UCSD-AML1 (cell line): Measurements from ENCODE around the gene DFFA.
"Not testable (repeated sequence)": the region's sequence is repeated elsewhere in the genome, so short reads cannot be mapped to it uniquely, and the experiment has no call there.

Experiments
- DNase-seq: peaks from one replicate; lab custom pipeline; 2025; ENCODE audit not compliant: unreplicated experiment; lab: John Stamatoyannopoulos, UW

The DFFA gene

GRCh38 chr1:10467078-10467477 is 5.3 kb downstream of the DFFA start:
- no peak for DNase-seq

- DNase-seq: no peak
These were observed 13.1 kb downstream of the DFFA start for GRCh38 chr1:10459184-10459583.

- no peak for DNase-seq
These were observed 14.5 kb downstream of the DFFA start for GRCh38 chr1:10457875-10458274.

- DNase-seq: not testable (repeated sequence)
These were observed 14.9 kb downstream of the DFFA start for GRCh38 chr1:10457462-10457861.

GRCh38 chr1:10456661-10457060 is 15.7 kb downstream of the DFFA start:
- DNase-seq: no peak

- DNase-seq: no peak
These were observed 16.3 kb downstream of the DFFA start for GRCh38 chr1:10456048-10456447.

- no peak for DNase-seq
These were observed 21.0 kb downstream of the DFFA start for GRCh38 chr1:10451287-10451686.

- no peak for DNase-seq
These were observed 21.5 kb downstream of the DFFA start for GRCh38 chr1:10450836-10451235.

GRCh38 chr1:10450156-10450814 is 22.0 kb downstream of the DFFA start:
- no peak for DNase-seq

- DNase-seq: no peak
These were observed 22.6 kb downstream of the DFFA start, which contains the start of gene CORT for GRCh38 chr1:10449751-10450150. CORT (plus strand) TSS chr1:10450031; CDS start chr1:10450224, 193 bp downstream.

- DNase-seq: no peak
These were observed 25.4 kb downstream of the DFFA start for GRCh38 chr1:10446790-10447422.

GRCh38 chr1:10444795-10445397 is 27.4 kb downstream of the DFFA start:
- no peak for DNase-seq

GRCh38 chr1:10444248-10444647 is 28.1 kb downstream of the DFFA start:
- DNase-seq: no peak

- no peak for DNase-seq
These were observed 31.5 kb downstream of the DFFA start for GRCh38 chr1:10440794-10441193.

- DNase-seq: no peak
These were observed 32.0 kb downstream of the DFFA start for GRCh38 chr1:10440305-10440704.

GRCh38 chr1:10438677-10439163 is 33.6 kb downstream of the DFFA start:
- no peak for DNase-seq

GRCh38 chr1:10437052-10437451 is 35.3 kb downstream of the DFFA start:
- no peak for DNase-seq

- DNase-seq: no peak
These were observed 37.7 kb downstream of the DFFA start for GRCh38 chr1:10434590-10434989.

GRCh38 chr1:10433790-10434189 is 38.5 kb downstream of the DFFA start:
- DNase-seq: no peak

GRCh38 chr1:10432910-10433700 is 39.2 kb downstream of the DFFA start:
- no peak for DNase-seq

- no peak for DNase-seq
These were observed 41.1 kb downstream of the DFFA start for GRCh38 chr1:10431070-10431730.
